HCEC 1CT (cell line): ENCODE measurements around the gene PRAMEF2.
A peak's percentile ranks its signal among the peaks of the same experiment; 100 is the strongest.
"Not testable (repeated sequence)": the region's sequence is repeated elsewhere in the genome, so short reads cannot be mapped to it uniquely, and the experiment has no call there.

Source experiments
- DNase-seq: peaks from one replicate; pipeline ENCODE4 v3.0.0-alpha.2; 2017

The PRAMEF2 gene

GRCh38 chr1:12856786-12857185 is at the start of gene PRAMEF2:
Gene PRAMEF2, plus strand, starts transcription at chr1:12857086. Its CDS starts 1,924 bp downstream, at chr1:12859010.
- not testable (repeated sequence) for DNase-seq

GRCh38 chr1:12809933-12810332 is 47.0 kb upstream of the PRAMEF2 start:
- DNase-seq = no peak

- DNase-seq = no peak
These were observed 46.0 kb upstream of the PRAMEF2 start for GRCh38 chr1:12810691-12811408.

- no peak for DNase-seq
These were observed 45.5 kb upstream of the PRAMEF2 start for GRCh38 chr1:12811409-12811784.

GRCh38 chr1:12819061-12819460 is 37.8 kb upstream of the PRAMEF2 start:
- DNase-seq = not testable (repeated sequence)

- not testable (repeated sequence) for DNase-seq
These were observed 25.6 kb upstream of the PRAMEF2 start, which contains the start of gene PRAMEF11 for GRCh38 chr1:12831310-12831709. Gene PRAMEF11, minus strand, starts transcription at chr1:12831410. Its CDS starts 2,621 bp downstream, at chr1:12828789.

GRCh38 chr1:12833251-12833650 is 23.6 kb upstream of the PRAMEF2 start:
- not testable (repeated sequence) for DNase-seq

GRCh38 chr1:12848620-12849019 is 8.3 kb upstream of the PRAMEF2 start, which contains the start of gene HNRNPCL1:
Gene HNRNPCL1, minus strand, starts transcription at chr1:12848720. Its CDS starts 431 bp downstream, at chr1:12848289.
- DNase-seq = not testable (repeated sequence)

GRCh38 chr1:12851779-12852178 is 5.1 kb upstream of the PRAMEF2 start:
- peak; percentile 10 for DNase-seq

- DNase-seq = not testable (repeated sequence)
These were observed 6.4 kb downstream of the PRAMEF2 start for GRCh38 chr1:12863131-12863880.

GRCh38 chr1:12878453-12878852 is 21.6 kb downstream of the PRAMEF2 start:
- not testable (repeated sequence) for DNase-seq

- not testable (repeated sequence) for DNase-seq
These were observed 29.2 kb downstream of the PRAMEF2 start, which contains the start of gene PRAMEF4 for GRCh38 chr1:12886101-12886500. Gene PRAMEF4, minus strand, starts transcription at chr1:12886201. Its CDS starts 2,807 bp downstream, at chr1:12883394.

- not testable (repeated sequence) for DNase-seq
These were observed 41.3 kb downstream of the PRAMEF2 start, which contains the start of gene PRAMEF10 for GRCh38 chr1:12898170-12898569. Gene PRAMEF10, minus strand, starts transcription at chr1:12898270. Its CDS starts 2,423 bp downstream, at chr1:12895847.

- not testable (repeated sequence) for DNase-seq
These were observed 42.3 kb downstream of the PRAMEF2 start for GRCh38 chr1:12899186-12899585.

- not testable (repeated sequence) for DNase-seq
These were observed 47.1 kb downstream of the PRAMEF2 start for GRCh38 chr1:12903793-12904572.
